Nephron progenitor cell (in vitro differentiated cells): Measurements from ENCODE around the gene NYNRIN.

Experiments used
- DNase-seq: peaks from one replicate; pipeline ENCODE4 v3.0.0; 2021
- H3K27ac Mint-ChIP-seq: 2 replicates; pipeline ENCODE4 v1.8.0; 2021; ENCODE audit warnings: mild to moderate bottlenecking, moderate library complexity, mixed read lengths
- H3K27me3 Mint-ChIP-seq: 2 replicates; pipeline ENCODE4 v1.8.0; 2021; ENCODE audit warnings: mild to moderate bottlenecking, low read depth, mixed read lengths; ENCODE audit not compliant: poor library complexity
- H3K36me3 Mint-ChIP-seq: 2 replicates; pipeline ENCODE4 v1.8.0; 2021; ENCODE audit warnings: low read depth, mixed read lengths
- H3K4me1 Mint-ChIP-seq: 2 replicates; pipeline ENCODE4 v1.8.0; 2021; ENCODE audit warnings: mixed read lengths
- H3K4me3 Mint-ChIP-seq: 2 replicates; pipeline ENCODE4 v1.8.0; 2021; ENCODE audit warnings: mild to moderate bottlenecking, moderate library complexity, mixed read lengths
- H3K9me3 Mint-ChIP-seq: 2 replicates; pipeline ENCODE4 v1.8.0; 2021; ENCODE audit warnings: mild to moderate bottlenecking, moderate library complexity, mixed read lengths
- CTCF ChIP-seq: fragments of 200-600 bp; sonication (generic); IDR thresholded peaks from 2 replicates; pipeline ENCODE4 v1.5.0; 2021; ENCODE audit warnings: antibody characterized with exemption

The NYNRIN gene

GRCh38 chr14:24388474-24389179 is 10.2 kb upstream of the NYNRIN start:
- Mint-ChIP-seq H3K4me1 (peaks cover 76% of the 10 kb centered on the region), H3K9me3 (no peaks in the 10 kb centered on the region), H3K27me3 (peaks cover 3% of the 10 kb centered on the region), H3K36me3 (no peaks in the 10 kb centered on the region), H3K4me3 (no peak overlapping the region), H3K27ac (no peak overlapping the region)
- no peak for TF ChIP-seq CTCF
- no peak for DNase-seq

- TF ChIP-seq CTCF = no peak
Observed at GRCh38 chr14:24389226-24389848, 9.5 kb upstream of the NYNRIN start.

GRCh38 chr14:24390701-24391468 is 7.9 kb upstream of the NYNRIN start:
- no peaks in the 10 kb centered on the region for H3K36me3 Mint-ChIP-seq
- H3K9me3 Mint-ChIP-seq = no peaks in the 10 kb centered on the region
- no peak for TF ChIP-seq CTCF
- H3K4me3 Mint-ChIP-seq = no peak overlapping the region
- peak overlapping the region; percentile 92 for H3K27ac Mint-ChIP-seq
- H3K27me3 Mint-ChIP-seq = no peaks in the 10 kb centered on the region
- no peak for DNase-seq
- H3K4me1 Mint-ChIP-seq = peaks cover 81% of the 10 kb centered on the region

More at GRCh38 chr14:24389226-24389848, 9.5 kb upstream of the NYNRIN start:
- Mint-ChIP-seq H3K36me3 (no peaks in the 10 kb centered on the region), H3K9me3 (no peaks in the 10 kb centered on the region), H3K4me1 (peaks cover 78% of the 10 kb centered on the region), H3K27ac (no peak overlapping the region), H3K27me3 (peaks cover 3% of the 10 kb centered on the region), H3K4me3 (no peak overlapping the region)
- no peak for DNase-seq

GRCh38 chr14:24392325-24393091 is 6.3 kb upstream of the NYNRIN start:
- peak overlapping the region; percentile 23 for H3K4me3 Mint-ChIP-seq
- no peak for DNase-seq

GRCh38 chr14:24394275-24394674 is 4.5 kb upstream of the NYNRIN start:
- Mint-ChIP-seq H3K9me3 (peaks cover 6% of the 10 kb centered on the region), H3K27me3 (peaks cover under 1% of the 10 kb centered on the region), H3K4me1 (peaks cover 79% of the 10 kb centered on the region), H3K4me3 (no peak overlapping the region), H3K36me3 (no peaks in the 10 kb centered on the region), H3K27ac (no peak overlapping the region)
- no peak for DNase-seq
- TF ChIP-seq CTCF = no peak

More at GRCh38 chr14:24392325-24393091, 6.3 kb upstream of the NYNRIN start:
- H3K4me1 Mint-ChIP-seq = peaks cover 88% of the 10 kb centered on the region
- no peaks in the 10 kb centered on the region for H3K27me3 Mint-ChIP-seq
- H3K9me3 Mint-ChIP-seq = peaks cover 6% of the 10 kb centered on the region
- no peak for TF ChIP-seq CTCF
- H3K36me3 Mint-ChIP-seq = no peaks in the 10 kb centered on the region
- peak overlapping the region; percentile 50 for H3K27ac Mint-ChIP-seq
